ENCODE measurements around the gene NUCB1. TPM values are rescaled to one million over a fixed set of nuclear protein-coding genes. Genes with fewer than 3 reads are reported as not detected.

NUCB1 gene
- polyA plus RNA-seq, 3 donors = 80.9 to 178 (median 108) TPM

DNA sequence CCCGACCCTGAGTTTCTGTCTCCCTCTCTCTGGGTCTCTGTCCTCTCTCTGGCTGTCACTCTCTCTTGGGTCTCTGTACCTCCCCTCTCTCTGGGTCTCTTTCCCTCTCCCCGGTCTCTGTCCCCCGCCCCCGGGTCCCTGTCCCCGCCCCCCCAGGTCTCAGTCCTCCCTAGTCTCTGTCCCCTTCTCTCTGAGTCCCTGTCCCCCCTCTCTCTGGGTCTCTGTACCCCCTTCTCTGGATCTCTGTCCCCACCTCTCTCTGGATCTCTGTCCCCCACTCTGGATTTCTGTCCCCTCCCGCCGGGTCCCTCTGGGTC is 62.7 kb downstream of the NUCB1 start:
- H3K27ac Mint-ChIP-seq = peak overlapping the region; percentile 95 to 99 (median 97)
- no peak for DNase-seq
- H2AFZ ChIP-seq (ENCODE audit: insufficient read depth, low read depth, low read length, poor library complexity, severe bottlenecking) = no peak overlapping the region

DNA sequence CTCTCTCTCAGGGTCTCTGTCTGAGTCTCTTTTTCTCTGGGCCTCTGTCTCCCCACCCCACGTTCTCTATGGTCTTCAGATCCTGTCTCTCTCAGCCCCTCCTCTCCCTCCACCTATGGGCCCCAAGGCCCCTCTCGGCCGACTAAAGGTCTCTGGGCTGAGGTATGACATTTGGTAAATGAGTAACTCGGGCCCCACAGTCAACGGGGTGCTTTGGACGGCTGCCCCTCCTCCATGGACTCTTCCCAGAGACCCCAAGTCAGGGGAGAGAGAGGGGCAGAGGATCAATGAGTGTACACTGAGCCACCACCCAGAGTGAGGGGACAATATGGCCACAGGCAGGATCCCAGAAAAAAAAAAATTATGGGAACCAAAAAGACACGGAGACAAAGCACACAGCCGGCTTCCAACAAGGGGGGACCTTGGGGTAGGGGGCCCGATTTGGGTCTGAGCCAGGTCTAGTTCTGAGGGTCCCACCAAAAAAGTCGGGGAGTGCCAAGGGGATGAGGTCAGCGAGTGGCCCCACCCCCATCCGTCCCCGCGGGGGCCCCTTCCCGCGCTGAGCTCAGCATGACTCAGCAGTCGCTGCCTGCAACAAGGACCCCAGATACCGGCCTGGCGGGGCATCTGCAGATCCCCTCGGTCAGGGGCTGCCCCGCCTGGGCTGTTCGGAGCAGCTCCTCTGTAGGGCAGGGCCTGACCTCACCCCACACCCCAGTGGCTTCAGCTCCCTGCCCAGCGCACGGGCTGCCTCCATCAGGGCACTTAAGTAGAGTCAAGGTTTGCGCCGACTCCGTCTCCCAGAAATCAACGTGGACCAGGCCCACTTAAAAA is 63.5 kb downstream of the NUCB1 start:
- Histone ChIP-seq H2AFZ (ENCODE audit: insufficient read depth, low read depth, low read length, poor library complexity, severe bottlenecking) (peak overlapping the region; percentile 24), H3K27me3 (ENCODE audit: control insufficient read depth in 2 of 2, insufficient read depth in 2 of 2, low read length in 2 of 2) (no peaks in the 10 kb centered on the region), H3K4me3 (replicated peaks in 1 of 3; ENCODE audit: low read depth in 2 of 3, low read length in 3 of 3) (peak overlapping the region; percentile 58 to 99 (median 59)), H3K79me2 (ENCODE audit: insufficient read depth, low read length) (peaks cover 60% of the 10 kb centered on the region), H3K36me3 (replicated peaks in 1 of 2; ENCODE audit: control insufficient read depth in 1 of 2, insufficient read depth in 2 of 2, low read length in 2 of 2) (peaks cover 9 to 17% of the 10 kb centered on the region in 2 donors), H3K9ac (ENCODE audit: insufficient read depth, low read length, poor library complexity, severe bottlenecking) (peak overlapping the region; percentile 69), H3K9me3 (replicated peaks in 1 of 2; ENCODE audit: control insufficient read depth in 1 of 2, insufficient read depth in 1 of 2, low read length in 2 of 2) (no peaks in the 10 kb centered on the region), H4K20me1 (ENCODE audit: insufficient read depth, low read length) (peaks cover 32% of the 10 kb centered on the region), H3K4me2 (replicated peaks; ENCODE audit: extremely low read depth, low read length, poor library complexity, severe bottlenecking) (peak overlapping the region; percentile 96), H3K27ac (ENCODE audit: low read depth in 1 of 2, low read length in 2 of 2) (peak overlapping the region; percentile 88 to 96), H3K4me1 (ENCODE audit: control insufficient read depth in 1 of 2, insufficient read depth in 2 of 2, low read length in 2 of 2) (peaks cover 85 to 89% of the 10 kb centered on the region in 2 donors)
- 0% methylated on average over 22 of the region's 28 CpGs for WGBS (ENCODE audit: insufficient coverage)
- Mint-ChIP-seq H3K4me1 (peaks cover 74% of the 10 kb centered on the region), H3K9me3 (peaks cover 0 to 10% (median 0%) of the 10 kb centered on the region in 7 donors), H3K27ac (peak overlapping the region; percentile 95 to 99 (median 97)), H3K27me3 (ENCODE audit: low read depth in 3 of 3) (peaks cover 0 to 14% (median 0%) of the 10 kb centered on the region in 3 donors), H3K36me3 (peaks cover 27 to 35% of the 10 kb centered on the region in 2 donors), H3K4me3 (peak overlapping the region; percentile 99 to 100)
- peak in 2 of 3 donors; percentile 44 to 71 for DNase-seq
- intact Hi-C loops (cut with micrococcal nuclease) = loop anchor here in 1 of 2 donors (10.0 kb wide), 1 partner anchor 329 kb away; the partner anchor contains the start of gene DBP
- TF ChIP-seq, protein P1, sequence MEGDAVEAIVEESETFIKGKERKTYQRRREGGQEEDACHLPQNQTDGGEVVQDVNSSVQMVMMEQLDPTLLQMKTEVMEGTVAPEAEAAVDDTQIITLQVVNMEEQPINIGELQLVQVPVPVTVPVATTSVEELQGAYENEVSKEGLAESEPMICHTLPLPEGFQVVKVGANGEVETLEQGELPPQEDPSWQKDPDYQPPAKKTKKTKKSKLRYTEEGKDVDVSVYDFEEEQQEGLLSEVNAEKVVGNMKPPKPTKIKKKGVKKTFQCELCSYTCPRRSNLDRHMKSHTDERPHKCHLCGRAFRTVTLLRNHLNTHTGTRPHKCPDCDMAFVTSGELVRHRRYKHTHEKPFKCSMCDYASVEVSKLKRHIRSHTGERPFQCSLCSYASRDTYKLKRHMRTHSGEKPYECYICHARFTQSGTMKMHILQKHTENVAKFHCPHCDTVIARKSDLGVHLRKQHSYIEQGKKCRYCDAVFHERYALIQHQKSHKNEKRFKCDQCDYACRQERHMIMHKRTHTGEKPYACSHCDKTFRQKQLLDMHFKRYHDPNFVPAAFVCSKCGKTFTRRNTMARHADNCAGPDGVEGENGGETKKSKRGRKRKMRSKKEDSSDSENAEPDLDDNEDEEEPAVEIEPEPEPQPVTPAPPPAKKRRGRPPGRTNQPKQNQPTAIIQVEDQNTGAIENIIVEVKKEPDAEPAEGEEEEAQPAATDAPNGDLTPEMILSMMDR (IDR thresholded peaks at IDR 0.05) = no peak

More for the DNA sequence above, 62.7 kb downstream of the NUCB1 start:
- peak overlapping the region; percentile 69 for H3K9ac ChIP-seq (ENCODE audit: insufficient read depth, low read length, poor library complexity, severe bottlenecking)
- H3K79me2 ChIP-seq (ENCODE audit: insufficient read depth, low read length) = peaks cover 65% of the 10 kb centered on the region
- peak overlapping the region; percentile 88 to 96 for H3K27ac ChIP-seq (ENCODE audit: low read depth in 1 of 2, low read length in 2 of 2)
- peak overlapping the region; percentile 42 to 99 (median 45) for H3K4me3 ChIP-seq (replicated peaks in 1 of 3; ENCODE audit: low read depth in 2 of 3, low read length in 3 of 3)
- 0% methylated on average over 1 of the region's 7 CpGs for WGBS (ENCODE audit: insufficient coverage)
- TF ChIP-seq, protein P1 (IDR thresholded peaks at IDR 0.05) = no peak
- H3K4me1 Mint-ChIP-seq = peaks cover 71% of the 10 kb centered on the region
- H3K9me3 Mint-ChIP-seq = peaks cover 0 to 10% (median 0%) of the 10 kb centered on the region in 7 donors
- H3K27me3 Mint-ChIP-seq (ENCODE audit: low read depth in 3 of 3) = peaks cover 0 to 14% (median 0%) of the 10 kb centered on the region in 3 donors
- peak overlapping the region; percentile 96 for H3K4me2 ChIP-seq (replicated peaks; ENCODE audit: extremely low read depth, low read length, poor library complexity, severe bottlenecking)
- peak overlapping the region; percentile 74 to 99 for H3K4me3 Mint-ChIP-seq
- no peaks in the 10 kb centered on the region for H3K27me3 ChIP-seq (ENCODE audit: control insufficient read depth in 2 of 2, insufficient read depth in 2 of 2, low read length in 2 of 2)
- H3K9me3 ChIP-seq (replicated peaks in 1 of 2; ENCODE audit: control insufficient read depth in 1 of 2, insufficient read depth in 1 of 2, low read length in 2 of 2) = no peaks in the 10 kb centered on the region
- intact Hi-C loops (cut with micrococcal nuclease) = loop anchor here in 1 of 2 donors (10.0 kb wide), 1 partner anchor 328 kb away; the partner anchor contains the start of gene DBP
- H3K4me1 ChIP-seq (ENCODE audit: control insufficient read depth in 1 of 2, insufficient read depth in 2 of 2, low read length in 2 of 2) = peaks cover 79 to 87% of the 10 kb centered on the region in 2 donors
- H3K36me3 ChIP-seq (replicated peaks in 1 of 2; ENCODE audit: control insufficient read depth in 1 of 2, insufficient read depth in 2 of 2, low read length in 2 of 2) = peaks cover 9 to 19% of the 10 kb centered on the region in 2 donors
- peaks cover 26 to 36% of the 10 kb centered on the region in 2 donors for H3K36me3 Mint-ChIP-seq
- H4K20me1 ChIP-seq (ENCODE audit: insufficient read depth, low read length) = peaks cover 24% of the 10 kb centered on the region
